Ishikawa (cell line): ENCODE measurements around the gene GNAL.

Source experiments
- CEBPB ChIP-seq: IDR thresholded peaks from 2 replicates; pipeline ENCODE4 v1.6.1; 2012
- CREB1 ChIP-seq: IDR thresholded peaks from 2 replicates; pipeline ENCODE4 v1.6.1; 2012; ENCODE audit warnings: low read depth
- EGR1 ChIP-seq: IDR thresholded peaks from 2 replicates; pipeline ENCODE4 v1.6.1; 2012
- EP300 ChIP-seq: IDR thresholded peaks from 2 replicates; pipeline ENCODE4 v1.6.1; 2012; ENCODE audit warnings: borderline replicate concordance
- FOXM1 ChIP-seq: IDR thresholded peaks from 2 replicates; pipeline ENCODE4 v1.6.1; 2012; ENCODE audit warnings: low read depth, borderline replicate concordance
- NFIC ChIP-seq: IDR thresholded peaks from 2 replicates; pipeline ENCODE4 v1.6.1; 2012
- RAD21 ChIP-seq: IDR thresholded peaks from 2 replicates; pipeline ENCODE4 v1.6.1; 2012; ENCODE audit warnings: low read depth
- REST ChIP-seq: IDR thresholded peaks from 2 replicates; pipeline ENCODE4 v1.6.1; 2012; ENCODE audit warnings: low read depth, mild to moderate bottlenecking
- TAF1 ChIP-seq: IDR thresholded peaks from 2 replicates; pipeline ENCODE4 v1.6.1; 2012; ENCODE audit warnings: low read depth, mild to moderate bottlenecking
- TCF12 ChIP-seq: IDR thresholded peaks from 2 replicates; pipeline ENCODE4 v1.6.1; 2012; ENCODE audit warnings: low read depth
- TEAD4 ChIP-seq: IDR thresholded peaks from 2 replicates; pipeline ENCODE4 v1.6.1; 2012
- YY1 ChIP-seq: IDR thresholded peaks from 2 replicates; pipeline ENCODE4 v1.6.1; 2012; ENCODE audit warnings: low read depth
- ZBTB7A ChIP-seq: IDR thresholded peaks from 2 replicates; pipeline ENCODE4 v1.6.1; 2012; ENCODE audit warnings: low read depth
- TF ChIP-seq, protein P1 (sequence below): IDR thresholded peaks from 2 replicates; pipeline ENCODE4 v1.6.1; 2012
- TF ChIP-seq, protein P2 (sequence below): IDR thresholded peaks from 2 replicates; pipeline ENCODE4 v1.6.1; 2012

GNAL gene

GRCh38 chr18:11775436-11776174, 86.5 kb downstream of the GNAL start:
- peak; percentile 49; the same call in 1 of the 2 replicates for TF ChIP-seq REST
- TF ChIP-seq NFIC = no peak
- TF ChIP-seq EP300 = no peak

DNA sequence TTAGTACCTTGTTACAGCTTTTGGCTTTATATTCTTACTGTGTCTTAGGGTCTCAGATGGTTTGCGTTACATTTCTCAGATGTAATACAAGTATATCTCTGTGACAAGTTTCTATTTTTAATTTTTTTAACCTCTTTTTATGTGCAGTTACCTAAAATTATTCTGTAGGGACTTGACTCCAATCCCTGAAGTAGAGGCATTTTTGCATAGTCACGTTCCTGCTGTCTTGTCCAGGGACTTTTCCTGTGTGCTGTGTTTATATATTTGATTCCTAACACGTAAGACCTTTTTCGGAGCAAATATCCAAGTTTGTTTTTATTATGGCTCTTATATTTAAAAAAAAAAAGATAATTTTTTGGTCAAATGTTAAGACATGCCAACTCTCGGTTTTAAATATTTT, 91.0 kb downstream of the GNAL start:
- TF ChIP-seq CREB1 (no peak), TAF1 (no peak), REST (no peak), TCF12 (no peak), NFIC (no peak), TEAD4 (no peak), RAD21 (no peak), ZBTB7A (no peak), EP300 (no peak), FOXM1 (no peak), YY1 (no peak), EGR1 (no peak), CEBPB (no peak)
- TF ChIP-seq, protein P1, sequence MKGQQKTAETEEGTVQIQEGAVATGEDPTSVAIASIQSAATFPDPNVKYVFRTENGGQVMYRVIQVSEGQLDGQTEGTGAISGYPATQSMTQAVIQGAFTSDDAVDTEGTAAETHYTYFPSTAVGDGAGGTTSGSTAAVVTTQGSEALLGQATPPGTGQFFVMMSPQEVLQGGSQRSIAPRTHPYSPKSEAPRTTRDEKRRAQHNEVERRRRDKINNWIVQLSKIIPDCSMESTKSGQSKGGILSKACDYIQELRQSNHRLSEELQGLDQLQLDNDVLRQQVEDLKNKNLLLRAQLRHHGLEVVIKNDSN = no peak
- TF ChIP-seq, protein P2, sequence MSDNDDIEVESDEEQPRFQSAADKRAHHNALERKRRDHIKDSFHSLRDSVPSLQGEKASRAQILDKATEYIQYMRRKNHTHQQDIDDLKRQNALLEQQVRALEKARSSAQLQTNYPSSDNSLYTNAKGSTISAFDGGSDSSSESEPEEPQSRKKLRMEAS = no peak

DNA sequence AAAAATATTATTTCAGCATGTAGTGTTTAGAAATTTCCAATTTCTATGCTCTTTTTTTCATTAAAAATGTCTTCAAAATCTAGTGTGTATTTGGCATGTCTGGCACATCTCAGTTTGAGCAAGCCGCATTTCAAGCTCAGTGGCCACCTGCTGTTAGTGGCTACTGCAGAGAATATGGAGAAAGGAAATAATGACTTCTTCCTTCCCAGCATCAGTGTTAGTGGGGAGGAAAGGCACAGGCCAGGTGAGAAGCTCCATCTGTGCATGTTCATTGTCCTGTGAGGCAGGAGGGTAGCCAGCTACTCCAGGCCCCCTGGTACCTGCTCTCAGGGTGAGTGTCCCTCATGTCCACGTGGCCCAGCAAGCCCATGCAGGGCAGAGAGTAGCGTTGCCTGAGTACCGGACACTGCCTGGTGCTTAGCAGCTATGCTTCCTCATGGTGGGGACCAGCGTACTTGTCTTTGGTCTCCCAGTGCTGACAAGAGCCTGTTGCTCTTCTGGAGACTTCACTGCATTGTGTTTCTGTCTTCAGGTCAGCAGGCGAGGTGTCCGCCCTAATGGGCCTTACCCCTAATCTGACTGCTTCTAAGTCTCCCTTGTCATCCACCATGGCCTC, 94.8 kb downstream of the GNAL start:
- no peak for TF ChIP-seq TCF12
- TF ChIP-seq, protein P2 = no peak
- no peak for TF ChIP-seq YY1
- no peak for TF ChIP-seq REST
- TF ChIP-seq TEAD4 = no peak
- TF ChIP-seq ZBTB7A = no peak
- no peak for TF ChIP-seq EGR1
- TF ChIP-seq NFIC = no peak
- no peak for TF ChIP-seq CREB1
- no peak for TF ChIP-seq TAF1
- no peak for TF ChIP-seq EP300

DNA sequence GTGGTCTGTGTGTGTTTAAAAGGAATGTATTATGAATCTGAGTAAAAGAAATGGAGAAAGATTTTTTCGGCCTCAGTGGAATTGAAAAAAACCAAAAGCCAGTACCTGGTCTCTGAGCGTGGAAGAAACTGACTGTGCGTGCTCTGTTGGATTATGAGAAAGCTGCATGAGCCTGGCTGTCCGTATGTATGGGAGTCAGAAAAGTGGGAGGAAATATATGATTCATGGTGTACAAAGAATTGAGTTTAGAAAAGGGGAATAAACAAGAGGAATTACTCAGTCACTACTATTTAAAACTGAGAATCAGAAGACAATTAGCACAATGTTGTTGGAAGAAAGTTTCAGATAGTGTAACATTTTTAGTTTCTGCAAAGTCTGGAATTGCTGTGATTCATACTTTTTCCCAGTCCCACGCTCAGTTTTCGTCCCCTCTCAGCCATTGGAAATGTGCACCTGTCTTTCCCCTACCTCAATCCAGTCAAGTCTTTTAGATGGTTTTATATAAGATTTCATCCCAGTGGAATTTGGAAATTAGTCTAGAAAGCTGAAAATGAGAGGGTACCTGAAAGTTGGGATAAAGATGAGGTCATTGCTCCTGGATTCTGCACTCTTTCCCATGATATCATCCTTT, 95.7 kb downstream of the GNAL start:
- TF ChIP-seq TAF1 (no peak), FOXM1 (no peak), EGR1 (no peak)
- TF ChIP-seq, protein P2 = no peak
